OCI-LY7 (cell line): ENCODE measurements around the gene TLX2. TPM values are rescaled to one million over a fixed set of nuclear protein-coding genes. Genes with fewer than 3 reads are reported as not detected.

ENCODE experiments used
- BruUV-seq: library from RNA; stranded (reverse); fragments of 400-500 nt; replicated peaks from 2 replicates; lab custom pipeline; 2021; lab: Mats Ljungman, UMichigan
- CTCF ChIA-PET: fragments of 300-600 bp; sonication (Branson Sonifier 250); formaldehyde crosslinking; loops from one replicate; lab custom pipeline; 2022; ENCODE audit warnings: antibody characterized with exemption; ENCODE audit not compliant: unreplicated experiment; lab: Charles Lee
- POLR2A ChIA-PET: fragments of 300-600 bp; sonication (Branson Sonifier 250); formaldehyde crosslinking; loops from one replicate; lab custom pipeline; 2022; ENCODE audit warnings: antibody characterized with exemption; lab: Charles Lee
- DNase-seq: peaks from one replicate; pipeline ENCODE4 v3.0.0-alpha.2; 2015; ENCODE audit warnings: low spot score
- H2AFZ ChIP-seq: fragments of 200-600 bp; sonication (generic), shearing (Covaris generic); 2 replicates; pipeline ENCODE4 v1.6.1; 2014; ENCODE audit warnings: mild to moderate bottlenecking, antibody characterized with exemption, low read length, moderate library complexity
- H3K27ac ChIP-seq: fragments of 200-600 bp; sonication (generic); 2 replicates; pipeline ENCODE4 v1.5.1; 2014; ENCODE audit warnings: mixed run types, low read depth, mild to moderate bottlenecking, moderate library complexity, low read length, inconsistent platforms; ENCODE audit not compliant: poor library complexity, severe bottlenecking
- H3K36me3 ChIP-seq: fragments of 200-600 bp; sonication (generic); 2 replicates; pipeline ENCODE4 v1.6.1; 2014; ENCODE audit warnings: mild to moderate bottlenecking, antibody characterized with exemption, low read length, moderate library complexity, mixed read lengths; ENCODE audit not compliant: insufficient read depth
- H3K4me1 ChIP-seq: fragments of 200-600 bp; sonication (generic); 2 replicates; pipeline ENCODE4 v1.5.1; 2014; ENCODE audit warnings: mild to moderate bottlenecking, low read length; ENCODE audit not compliant: insufficient read depth, poor library complexity, severe bottlenecking
- H3K4me2 ChIP-seq: fragments of 200-600 bp; sonication (generic); 2 replicates; pipeline ENCODE4 v1.6.1; 2014; ENCODE audit warnings: mild to moderate bottlenecking, low read length
- H3K4me3 ChIP-seq: fragments of 200-600 bp; sonication (generic); 2 replicates; pipeline ENCODE4 v1.5.1; 2014; ENCODE audit warnings: mild to moderate bottlenecking, low read depth, low read length; ENCODE audit not compliant: poor library complexity, severe bottlenecking
- H3K79me2 ChIP-seq: fragments of 200-600 bp; sonication (generic); 2 replicates; pipeline ENCODE4 v1.6.1; 2016; ENCODE audit warnings: low read depth, mild to moderate bottlenecking, low read length, moderate library complexity, mixed read lengths; ENCODE audit not compliant: insufficient read depth
- H3K9me2 ChIP-seq: fragments of 200-600 bp; sonication (generic); 2 replicates; pipeline ENCODE4 v1.6.1; 2016; ENCODE audit warnings: mild to moderate bottlenecking, low read length, mixed read lengths; ENCODE audit not compliant: insufficient read depth
- H3K9me3 ChIP-seq: fragments of 200-600 bp; sonication (generic); 2 replicates; pipeline ENCODE4 v1.6.1; 2014; ENCODE audit warnings: mild to moderate bottlenecking, mixed run types, low read length, mixed read lengths
- H4K20me1 ChIP-seq: fragments of 200-600 bp; sonication (generic); 2 replicates; pipeline ENCODE4 v1.6.1; 2014; ENCODE audit warnings: mild to moderate bottlenecking, antibody characterized with exemption, low read length, moderate library complexity, mixed read lengths; ENCODE audit not compliant: insufficient read depth
- CTCF ChIP-seq: fragments of 200-600 bp; sonication (generic); conservative IDR thresholded peaks from 2 replicates; pipeline ENCODE4 v1.5.1; 2014; ENCODE audit warnings: mild to moderate bottlenecking, antibody characterized with exemption, low read length, moderate library complexity, mixed read lengths
- EZH2phosphoT487 ChIP-seq: fragments of 200-600 bp; sonication (generic); IDR thresholded peaks from 2 replicates; pipeline ENCODE4 v1.6.1; 2018; ENCODE audit warnings: low read depth, borderline replicate concordance, mild to moderate bottlenecking, mixed run types, antibody characterized with exemption, low read length, moderate library complexity, mixed read lengths
- intact Hi-C: fragments of 100-400 bp; cut with micrococcal nuclease; formaldehyde crosslinking; loops from one replicate; pipeline ENCODE4 v1.10.0; 2022; ENCODE audit not compliant: unreplicated experiment
- total RNA-seq, 2 experiments: library from RNA; depleted of rRNA in 1 of 2; stranded (reverse); fragments of >200 nt in 1 of 2; shearing (Covaris generic) in 1 of 2; gene quantifications; 2 replicates each; pipeline ENCODE4 v1.2.3, GENCODE V29; 2014 to 2022

Gene TLX2
- total RNA-seq, 2 experiments from 2014 or later, result not detected

GRCh38 chr2:74531666-74532065, 17.4 kb downstream of the TLX2 start:
- POLR2A ChIA-PET, result interaction anchor here (0.9 to 1.2 kb wide), 4 partner anchors 13 to 59 kb away, joined by 3 to 6 read pairs (median 4); partner anchors contain the start of gene MRPL53
- H3K79me2 ChIP-seq, result peaks cover 37% of the 10 kb centered on the region
- no peaks in the 10 kb centered on the region for H3K9me3 ChIP-seq
- peaks cover 53% of the 10 kb centered on the region for H3K36me3 ChIP-seq
- BruUV-seq, result no TSS peak
- H4K20me1 ChIP-seq, result peaks cover 5% of the 10 kb centered on the region; the same call in 1 of the 2 replicates
- intact Hi-C loops, result no loop called here
- no peak for TF ChIP-seq EZH2phosphoT487
- TF ChIP-seq CTCF, result no peak
- H3K4me1 ChIP-seq, result peaks cover 29% of the 10 kb centered on the region
- H3K4me3 ChIP-seq, result peak overlapping the region; percentile 98
- H2AFZ ChIP-seq, result no peak overlapping the region
- no peak overlapping the region for H3K27ac ChIP-seq
- H3K4me2 ChIP-seq, result peak overlapping the region; percentile 85
- H3K9me2 ChIP-seq, result no peaks in the 10 kb centered on the region
- CTCF ChIA-PET, result interaction anchor here (0.5 to 3.6 kb wide), 5 partner anchors 24 to 56 kb away, joined by 3 to 18 read pairs (median 4); partner anchors contain the start of genes CCDC142, PCGF1 and TTC31
- no peak for DNase-seq

- Histone ChIP-seq H3K36me3 (peaks cover 47% of the 10 kb centered on the region), H2AFZ (no peak overlapping the region), H3K27ac (no peak overlapping the region), H3K4me2 (peak overlapping the region; percentile 85; the same call in 1 of the 2 replicates), H4K20me1 (peaks cover 5% of the 10 kb centered on the region; the same call in 1 of the 2 replicates), H3K4me3 (no peak overlapping the region), H3K4me1 (peaks cover 27% of the 10 kb centered on the region), H3K9me2 (no peaks in the 10 kb centered on the region), H3K79me2 (peaks cover 31% of the 10 kb centered on the region), H3K9me3 (no peaks in the 10 kb centered on the region)
- peak; percentile 61 for DNase-seq
- ChIA-PET CTCF (interaction anchor here (0.8 to 3.6 kb wide), 3 partner anchors 25 to 53 kb away, joined by 3 to 18 read pairs (median 4); partner anchors contain the start of genes CCDC142, PCGF1 and TTC31), POLR2A (interaction anchor here (0.9 to 1.2 kb wide), 3 partner anchors 13 to 59 kb away, joined by 3 to 4 read pairs (median 3); partner anchors contain the start of gene MRPL53)
- intact Hi-C loops, result no loop called here
- TF ChIP-seq CTCF (peak; percentile 77), EZH2phosphoT487 (no peak)
- BruUV-seq, result no TSS peak
These were observed 18.0 kb downstream of the TLX2 start for GRCh38 chr2:74532222-74532621.

- DNase-seq, result no peak
- no TSS peak for BruUV-seq
- Histone ChIP-seq H4K20me1 (no peaks in the 10 kb centered on the region), H3K4me2 (no peak overlapping the region), H3K4me3 (no peak overlapping the region), H3K79me2 (peaks cover 19% of the 10 kb centered on the region), H3K9me3 (no peaks in the 10 kb centered on the region), H3K4me1 (peaks cover 17% of the 10 kb centered on the region), H3K27ac (no peak overlapping the region), H3K36me3 (peaks cover 35% of the 10 kb centered on the region; the same call in 1 of the 2 replicates), H2AFZ (no peak overlapping the region), H3K9me2 (no peaks in the 10 kb centered on the region)
- ChIA-PET POLR2A (interaction anchor here (0.6 kb wide), 1 partner anchor 52 kb away, joined by 4 read pairs; no protein-coding TSS in a partner anchor), CTCF (no interaction called here)
- no peak for TF ChIP-seq CTCF
- no peak for TF ChIP-seq EZH2phosphoT487
- intact Hi-C loops, result no loop called here
These were observed 19.2 kb downstream of the TLX2 start for GRCh38 chr2:74533464-74533863.
